DMS79 treated with DMSO at 0.1 percent for 48 hours (cell line): Measurements from ENCODE around the gene MMP25.
A peak's percentile ranks its signal among the peaks of the same experiment; 100 is the strongest.
"Not testable (repeated sequence)": the region's sequence is repeated elsewhere in the genome, so short reads cannot be mapped to it uniquely, and the experiment has no call there.

ENCODE experiments used
- DNase-seq: peaks from one replicate; lab custom pipeline; 2025; lab: John Stamatoyannopoulos, UW

MMP25 gene

DNA sequence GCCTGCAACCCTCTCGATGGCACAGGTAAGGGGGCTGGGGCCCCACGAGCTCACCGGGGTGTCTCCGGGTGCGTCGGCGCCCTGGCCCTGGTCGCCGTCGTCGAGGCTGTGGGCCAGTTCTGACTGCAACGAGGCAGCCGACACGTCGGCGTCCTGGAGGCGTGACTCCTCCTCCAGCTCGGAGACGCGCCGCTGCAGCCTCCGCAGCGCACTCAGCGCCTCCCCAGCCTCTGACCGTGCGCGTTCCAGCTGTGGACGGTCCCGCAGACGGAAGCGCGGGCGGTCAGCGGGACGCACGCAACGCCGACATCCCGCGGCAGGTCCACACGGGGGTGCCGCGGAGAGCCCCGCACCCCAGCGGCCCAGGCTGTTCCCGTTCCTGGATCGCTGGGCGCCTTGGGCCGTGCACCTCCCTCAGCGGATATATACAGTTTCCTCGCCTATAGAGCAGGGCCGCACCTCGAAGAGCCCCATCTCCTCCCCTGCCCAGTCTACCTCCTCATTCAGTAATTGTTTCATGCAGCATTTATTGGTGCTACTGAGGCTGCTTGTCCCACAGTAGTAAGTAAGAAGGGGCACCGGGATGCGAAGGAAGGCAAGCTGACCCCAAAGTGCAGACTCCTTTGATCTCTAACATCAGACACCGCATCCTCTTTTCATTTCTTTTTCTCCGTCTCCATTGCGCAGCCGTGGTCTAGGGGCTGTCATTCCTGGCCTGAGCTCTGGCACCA is 16.7 kb upstream of the MMP25 start:
- DNase-seq: no peak

DNA sequence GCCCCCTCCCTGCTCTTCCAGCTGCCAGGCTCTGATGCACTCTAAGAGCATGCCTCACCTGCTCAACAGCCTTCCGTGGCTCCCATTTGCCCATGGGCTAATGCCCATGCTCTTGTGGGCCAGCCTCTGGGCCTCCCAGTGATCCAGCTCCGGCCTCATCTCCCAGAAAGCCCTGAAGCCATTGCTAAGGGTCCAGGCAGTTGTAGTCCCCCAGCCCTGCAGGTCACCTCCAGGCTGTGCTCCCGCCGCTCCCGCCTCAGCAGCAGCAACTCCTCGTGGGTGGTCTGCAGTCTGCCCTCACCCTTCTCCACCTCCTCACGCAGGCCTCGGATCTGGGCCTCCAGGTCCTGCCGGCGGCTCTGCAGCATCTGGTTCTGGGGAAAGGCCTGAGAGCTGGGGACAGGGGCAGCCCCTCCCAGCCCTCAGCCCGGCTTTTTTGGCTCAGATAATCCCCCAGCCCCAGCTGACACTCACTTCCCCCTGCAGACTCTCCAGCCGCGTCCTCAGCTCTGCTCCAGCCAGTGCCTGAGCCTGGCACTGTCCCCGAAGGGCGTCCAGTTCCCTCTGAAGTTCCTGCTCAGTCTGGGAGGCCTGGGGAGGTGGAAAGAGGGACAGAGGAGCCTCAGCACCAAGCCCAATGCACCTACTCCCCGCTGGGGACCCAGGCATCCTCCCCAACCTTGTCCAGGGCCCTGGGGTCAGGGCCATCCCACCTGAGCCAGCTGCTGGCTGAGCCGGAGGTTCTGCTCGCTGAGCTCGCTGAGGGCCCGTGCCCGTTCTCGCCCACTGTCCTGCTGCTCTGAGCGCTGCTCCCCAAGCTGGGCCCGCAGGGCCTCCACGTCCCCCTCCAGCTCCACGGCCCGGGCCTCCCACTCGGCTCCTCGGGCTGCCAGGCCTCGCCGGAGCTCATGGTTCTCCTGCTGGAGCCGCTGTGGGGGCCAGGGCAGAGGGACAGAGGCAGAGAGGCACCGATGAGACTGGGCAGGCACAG is 15.8 kb upstream of the MMP25 start:
- no peak for DNase-seq

DNA sequence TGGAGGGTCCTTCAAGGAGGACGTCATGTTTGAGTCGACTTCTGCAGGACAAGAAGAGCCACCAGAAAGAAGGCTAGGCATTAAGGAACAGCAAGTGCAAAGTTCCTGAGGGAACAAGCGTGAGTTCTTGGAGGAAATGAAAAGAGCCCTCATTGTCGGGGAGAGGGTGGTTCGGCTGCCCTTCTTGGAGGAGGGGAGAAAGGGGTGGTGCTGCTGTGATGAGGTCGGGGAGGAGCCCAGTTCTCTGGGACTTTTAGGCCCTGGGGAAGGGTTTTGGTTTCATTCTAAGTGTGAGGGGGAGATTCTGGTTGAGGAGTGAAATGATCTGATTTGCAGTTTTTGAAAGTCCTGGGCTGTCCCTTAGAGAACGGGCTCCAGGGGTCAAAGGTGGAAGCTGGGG is 13.7 kb upstream of the MMP25 start:
- DNase-seq: no peak

DNA sequence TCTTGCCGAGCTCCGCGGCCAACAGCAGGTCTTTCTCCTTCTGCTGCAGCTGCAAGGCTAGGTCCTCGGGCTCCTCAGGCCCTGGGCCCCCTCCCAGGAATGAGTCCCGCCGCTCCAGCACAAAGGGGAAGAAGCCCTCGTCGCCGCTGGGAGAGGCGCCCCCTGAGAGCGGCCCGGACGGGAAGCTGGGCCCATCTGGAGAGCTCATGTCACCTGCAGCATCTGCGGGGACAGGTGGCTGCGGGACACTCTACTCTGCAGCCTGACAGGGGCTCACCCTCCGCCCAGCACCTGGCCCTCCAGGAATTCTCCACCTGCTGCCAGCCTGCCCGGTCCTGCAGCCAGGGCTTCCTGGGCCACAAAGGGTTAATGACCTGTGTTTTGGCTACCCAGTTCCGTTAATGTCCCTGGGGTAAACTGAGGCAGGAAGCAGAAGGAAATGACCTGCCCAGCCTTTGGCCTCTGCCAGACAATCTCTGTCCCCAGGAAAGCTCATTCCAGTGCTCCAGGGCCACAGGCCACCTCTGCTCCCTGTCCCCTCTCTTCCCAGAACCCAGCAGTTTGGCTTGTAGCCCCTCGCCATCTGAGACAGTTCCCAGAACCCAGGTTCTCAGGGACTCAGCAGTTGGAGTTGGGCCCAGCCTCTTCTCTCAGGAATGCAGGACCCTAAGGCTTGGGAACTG is 10.9 kb upstream of the MMP25 start:
- DNase-seq: no peak

DNA sequence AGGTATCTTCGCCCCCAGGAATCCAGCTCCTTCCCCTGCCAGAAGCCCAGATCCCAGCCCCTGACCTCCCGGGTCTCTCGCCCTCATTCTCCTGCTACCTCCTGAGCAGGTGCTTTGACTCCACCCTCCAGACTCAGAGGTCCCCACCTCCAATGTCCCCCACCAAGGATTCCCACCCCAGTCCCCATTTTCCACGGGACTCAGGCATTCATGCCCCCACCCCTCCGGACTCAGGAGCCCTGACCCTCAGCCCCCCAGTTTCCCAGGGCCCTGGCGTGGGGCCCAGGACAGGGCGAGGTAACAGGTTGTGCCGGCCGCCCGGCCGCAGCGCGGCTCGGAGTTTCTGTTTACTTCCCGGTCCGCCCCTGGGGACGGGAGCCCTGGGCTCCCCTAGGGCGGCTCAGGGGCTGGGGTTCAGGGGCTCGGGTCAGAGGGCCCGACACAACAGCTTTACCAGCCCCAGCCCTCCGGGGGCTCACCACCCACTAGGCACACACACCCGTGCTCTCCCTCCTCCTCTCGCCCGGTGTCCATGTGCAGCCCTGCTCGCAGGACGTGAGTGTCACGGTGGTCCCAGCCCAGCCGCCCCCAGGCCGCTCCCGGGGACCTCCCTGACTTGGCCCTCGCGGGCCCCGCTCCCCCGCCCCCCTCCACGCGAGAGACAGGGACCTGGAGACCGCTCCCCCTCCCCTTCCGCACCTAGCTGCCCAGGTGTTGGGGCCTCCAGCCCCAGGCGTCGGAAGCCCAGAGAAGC is 10.2 kb upstream of the MMP25 start:
- no peak for DNase-seq

DNA sequence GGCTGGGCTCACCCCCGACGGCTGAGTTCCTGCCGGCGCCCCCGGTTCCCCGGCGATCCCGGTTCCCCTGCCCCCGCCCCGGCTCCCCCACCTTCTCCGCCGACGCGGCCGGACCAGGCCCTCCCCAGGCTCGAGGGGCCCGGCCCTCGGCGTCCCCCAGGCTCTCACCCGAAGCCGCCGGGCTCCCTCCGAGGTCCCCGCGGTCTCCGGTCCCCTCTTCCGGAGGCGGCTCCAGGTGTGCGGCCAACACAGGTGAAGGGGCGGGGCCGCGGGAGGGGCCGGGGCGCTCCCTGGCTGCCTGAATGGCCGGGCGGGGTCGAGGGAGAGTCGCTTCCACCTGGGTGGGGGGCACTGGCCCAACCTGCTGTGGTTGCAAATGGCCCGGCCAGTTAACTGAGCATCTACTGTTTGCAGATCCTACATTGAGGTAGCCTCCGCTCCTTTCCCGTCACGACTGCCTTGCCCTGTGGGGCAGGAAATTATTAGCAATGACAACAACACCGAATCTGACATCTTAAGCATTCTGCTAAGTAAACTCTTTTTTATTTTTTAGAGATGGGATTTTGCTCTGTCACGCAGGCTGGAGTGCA is 9.5 kb upstream of the MMP25 start, which contains the start of gene BICDL2:
Gene BICDL2 (minus strand): TSS at position 219 of the 590 bp plus-strand sequence. CDS start 1,448 bp downstream, outside the sequence.
- no peak for DNase-seq

DNA sequence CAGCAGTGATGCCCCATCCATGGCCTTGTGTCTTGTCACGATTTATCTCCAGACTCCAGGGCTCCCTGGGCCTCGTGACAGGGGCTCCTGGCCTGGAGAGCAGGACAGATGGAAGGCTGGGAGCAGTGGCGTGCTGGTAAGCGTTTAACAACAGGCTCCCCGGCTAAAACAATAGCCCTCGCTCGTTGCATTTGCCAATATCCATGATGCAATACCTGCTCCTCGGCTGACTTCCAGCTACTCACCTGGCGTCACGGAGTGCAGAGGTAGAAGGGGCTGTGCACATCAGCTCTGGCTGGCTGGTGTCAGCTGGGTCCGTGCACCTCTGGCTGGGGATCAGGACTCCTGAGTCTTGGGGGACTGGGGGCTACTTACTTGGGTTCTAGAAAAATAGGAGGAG is 8.1 kb upstream of the MMP25 start:
- peak; percentile 60 for DNase-seq

DNA sequence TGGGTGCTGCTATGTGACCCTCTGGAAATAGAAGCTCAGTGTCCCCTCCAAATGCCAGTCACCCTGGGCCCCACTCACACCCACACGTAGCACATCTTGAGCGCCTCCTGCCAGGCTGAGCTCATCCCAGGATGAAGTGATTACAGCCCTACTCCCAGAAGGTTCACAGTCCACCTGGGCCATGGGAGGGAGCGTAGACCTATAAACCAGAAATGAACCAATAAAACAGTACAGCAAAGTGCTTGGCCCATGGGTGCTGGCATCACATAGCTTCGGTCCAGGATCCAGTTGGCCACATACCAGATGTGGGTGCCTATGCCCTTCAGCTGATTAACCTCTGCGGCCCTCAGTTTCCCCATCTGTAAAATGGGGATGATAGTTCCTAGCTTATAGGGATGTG is 7.5 kb upstream of the MMP25 start:
- no peak for DNase-seq

DNA sequence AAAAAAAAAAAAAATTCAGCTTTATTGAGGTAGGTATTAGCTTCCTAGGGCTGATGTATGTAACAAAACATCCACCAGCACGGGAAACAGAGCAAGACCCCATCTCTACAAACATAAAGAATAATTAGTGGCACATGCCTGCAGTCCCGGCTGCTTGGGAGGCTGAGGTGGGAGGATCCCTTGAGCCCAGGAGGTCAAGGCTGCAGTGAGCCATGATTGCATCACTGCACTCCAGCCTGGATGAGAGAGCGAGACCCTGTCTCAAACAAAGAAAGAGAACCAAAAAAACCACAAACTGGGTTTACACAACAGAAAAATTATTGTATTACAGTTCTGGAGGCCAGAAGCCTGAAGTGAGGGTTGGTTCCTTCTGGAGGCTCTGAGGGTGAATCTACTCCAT is 4.0 kb upstream of the MMP25 start:
- no peak for DNase-seq

DNA sequence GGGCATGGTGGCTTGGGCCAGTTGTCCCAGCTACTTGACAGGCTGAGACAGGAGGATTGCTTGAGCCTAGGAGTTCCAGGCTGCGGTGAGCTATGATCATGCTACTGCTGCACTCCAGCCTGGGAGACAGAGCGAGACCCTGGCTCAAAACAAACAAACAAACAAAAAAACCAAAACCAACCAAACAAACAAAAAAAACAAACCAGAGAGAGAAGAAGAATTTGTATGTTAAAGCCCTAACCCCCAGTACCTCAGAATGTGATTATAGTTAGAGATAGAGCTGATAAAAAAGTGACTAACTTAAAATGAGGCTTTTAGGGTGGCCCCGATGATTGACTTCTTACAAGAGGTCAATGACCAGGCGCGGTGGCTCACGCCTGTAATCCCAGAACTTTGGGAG is 1.7 kb upstream of the MMP25 start:
- DNase-seq: no peak

DNA sequence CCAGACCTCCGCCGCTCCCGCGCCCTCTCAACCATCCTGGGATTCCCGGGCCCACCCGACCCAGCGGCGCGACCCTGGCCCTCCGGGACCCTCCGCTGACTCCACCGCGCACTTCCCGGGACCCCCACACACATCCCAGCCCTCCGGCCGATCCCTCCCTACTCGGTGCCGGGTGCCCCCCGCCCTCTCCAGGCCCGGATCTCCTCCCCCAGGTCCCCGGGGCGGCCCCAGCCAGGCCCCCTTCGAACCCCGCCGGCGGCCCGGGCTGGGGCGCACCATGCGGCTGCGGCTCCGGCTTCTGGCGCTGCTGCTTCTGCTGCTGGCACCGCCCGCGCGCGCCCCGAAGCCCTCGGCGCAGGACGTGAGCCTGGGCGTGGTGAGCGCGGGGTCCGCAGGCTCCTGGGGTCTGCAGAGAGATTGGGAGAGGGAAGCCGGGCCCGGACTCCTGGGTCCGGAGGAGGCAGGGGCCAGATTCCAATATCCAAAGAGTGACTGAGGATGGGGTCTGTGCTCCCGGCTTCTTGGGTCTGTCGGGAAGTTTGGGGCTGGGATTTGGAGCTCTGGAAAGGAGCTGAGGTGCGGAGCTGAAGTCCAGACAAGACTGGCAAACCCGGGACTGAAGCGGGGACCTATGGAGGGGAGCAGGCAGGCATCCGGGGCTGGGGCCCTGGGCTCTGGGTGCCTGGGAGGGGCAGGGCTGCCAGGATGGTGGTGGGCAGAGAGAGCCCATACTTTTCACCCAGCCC is 453 bp downstream of the MMP25 start:
- DNase-seq: no peak

DNA sequence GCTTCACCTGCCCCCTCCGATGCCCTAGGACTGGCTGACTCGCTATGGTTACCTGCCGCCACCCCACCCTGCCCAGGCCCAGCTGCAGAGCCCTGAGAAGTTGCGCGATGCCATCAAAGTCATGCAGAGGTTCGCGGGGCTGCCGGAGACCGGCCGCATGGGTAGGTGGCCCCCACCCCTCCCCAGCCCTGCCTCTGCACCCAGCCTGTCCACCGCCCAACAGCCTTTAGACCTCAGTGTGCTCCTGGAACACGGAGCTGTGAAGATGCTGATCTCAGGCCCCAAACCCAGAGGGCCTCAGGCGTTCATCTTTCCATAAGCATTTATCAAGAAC is 993 bp downstream of the MMP25 start:
- no peak for DNase-seq

DNA sequence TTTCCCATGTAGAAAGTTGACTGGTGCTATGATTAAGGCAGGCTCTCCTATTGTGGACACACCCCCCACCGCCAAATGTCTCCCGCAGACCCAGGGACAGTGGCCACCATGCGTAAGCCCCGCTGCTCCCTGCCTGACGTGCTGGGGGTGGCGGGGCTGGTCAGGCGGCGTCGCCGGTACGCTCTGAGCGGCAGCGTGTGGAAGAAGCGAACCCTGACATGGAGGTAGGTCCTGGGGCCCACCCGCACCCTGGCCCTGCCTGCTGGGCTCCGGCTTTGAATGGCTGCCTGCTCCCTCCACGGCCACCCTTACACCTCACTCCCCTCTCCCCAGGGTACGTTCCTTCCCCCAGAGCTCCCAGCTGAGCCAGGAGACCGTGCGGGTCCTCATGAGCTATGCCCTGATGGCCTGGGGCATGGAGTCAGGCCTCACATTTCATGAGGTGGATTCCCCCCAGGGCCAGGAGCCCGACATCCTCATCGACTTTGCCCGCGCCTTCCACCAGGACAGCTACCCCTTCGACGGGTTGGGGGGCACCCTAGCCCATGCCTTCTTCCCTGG is 3.6 kb downstream of the MMP25 start:
- DNase-seq: no peak

DNA sequence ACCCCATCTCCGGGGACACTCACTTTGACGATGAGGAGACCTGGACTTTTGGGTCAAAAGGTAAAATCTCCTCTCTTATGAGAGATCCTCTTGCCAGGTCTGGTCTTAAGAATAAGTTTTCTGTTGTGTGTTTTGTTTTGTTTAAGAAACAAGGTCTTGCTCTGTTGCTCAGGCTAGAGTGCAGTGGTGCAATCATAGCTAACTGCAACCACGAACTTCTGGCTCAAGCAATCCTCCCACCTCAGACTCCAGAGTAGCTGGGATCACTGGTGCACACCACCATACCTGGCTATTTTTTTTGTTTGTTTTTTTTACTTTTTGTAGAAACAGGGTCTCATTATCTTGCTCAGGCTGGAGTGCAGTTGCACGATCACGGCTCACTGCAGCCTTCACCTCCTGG is 4.1 kb downstream of the MMP25 start:
- DNase-seq: no peak

DNA sequence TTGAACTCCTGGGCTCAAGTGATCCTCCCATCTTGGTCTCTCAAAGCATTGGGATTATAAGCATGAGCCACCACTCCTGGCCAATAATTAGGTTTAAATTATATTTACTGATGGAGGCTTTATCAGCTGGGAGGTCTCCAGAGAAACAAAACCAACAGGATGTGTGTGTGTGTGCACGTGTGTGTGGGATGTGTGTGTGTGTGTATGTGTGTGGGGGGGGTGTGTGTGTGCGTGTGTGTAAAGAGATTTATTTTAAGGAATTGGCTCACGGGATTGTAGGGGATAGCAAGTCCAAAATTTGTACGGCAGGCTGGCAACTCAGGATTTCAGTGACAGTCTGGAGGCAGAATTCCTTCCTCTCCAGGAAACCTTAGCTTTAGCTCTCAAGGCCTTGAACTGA is 4.6 kb downstream of the MMP25 start:
- DNase-seq: no peak

DNA sequence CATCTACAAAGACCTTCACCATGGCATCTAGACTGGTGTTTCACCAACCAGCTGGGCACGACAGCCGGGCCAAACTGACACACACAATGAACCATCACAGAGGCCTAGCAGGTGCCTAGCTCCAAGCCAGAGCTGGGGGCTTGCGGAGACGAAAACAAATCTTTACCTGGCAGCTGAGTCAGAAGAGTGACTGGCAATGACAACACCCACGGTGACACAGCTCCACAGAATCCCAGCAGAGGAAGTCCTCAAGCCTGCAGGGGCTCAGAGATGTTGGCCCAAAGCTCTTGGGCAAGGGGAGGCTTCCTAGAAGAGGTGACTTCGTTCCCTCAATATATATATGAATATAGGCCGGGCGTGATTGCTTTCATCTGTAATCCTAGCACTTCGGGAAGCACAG is 5.1 kb downstream of the MMP25 start:
- no peak for DNase-seq

DNA sequence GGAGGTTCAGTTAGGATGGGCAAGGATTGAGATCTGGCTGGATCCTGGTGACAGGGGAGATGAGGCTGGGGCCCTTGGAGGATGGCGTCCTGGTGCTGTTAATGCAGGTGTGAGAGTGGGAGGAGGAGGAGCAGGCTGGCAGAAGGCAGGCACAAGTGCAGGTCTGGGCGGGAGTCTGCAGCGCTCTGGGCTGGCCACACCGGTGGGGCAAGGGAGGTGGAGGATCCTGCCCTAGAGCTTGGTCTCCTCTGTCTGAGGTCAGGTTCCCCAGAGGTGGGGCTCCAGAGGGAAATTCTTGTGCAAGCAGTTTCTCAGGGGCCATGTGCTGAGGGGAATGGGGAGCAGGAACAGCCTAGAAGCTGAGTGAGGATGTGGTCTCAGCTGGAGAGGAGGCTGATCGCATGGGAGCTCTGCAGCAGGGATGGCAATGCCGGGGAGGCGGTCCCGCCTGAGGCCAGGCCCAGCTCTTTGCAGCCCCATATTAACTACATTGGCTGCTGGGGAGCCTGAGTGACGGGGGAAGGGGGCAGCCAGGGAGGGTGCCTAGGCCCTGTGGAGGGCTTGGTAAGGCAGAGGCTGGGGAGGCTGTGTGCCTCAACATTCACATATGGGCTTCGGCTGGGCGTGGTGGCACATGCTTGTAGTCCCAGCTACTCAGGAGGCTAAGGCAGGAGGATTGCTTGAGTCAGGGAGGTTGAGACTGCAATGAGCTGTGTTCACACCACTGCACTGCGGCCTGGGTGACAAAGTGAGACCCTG is 6.4 kb downstream of the MMP25 start:
- not testable (repeated sequence) for DNase-seq

DNA sequence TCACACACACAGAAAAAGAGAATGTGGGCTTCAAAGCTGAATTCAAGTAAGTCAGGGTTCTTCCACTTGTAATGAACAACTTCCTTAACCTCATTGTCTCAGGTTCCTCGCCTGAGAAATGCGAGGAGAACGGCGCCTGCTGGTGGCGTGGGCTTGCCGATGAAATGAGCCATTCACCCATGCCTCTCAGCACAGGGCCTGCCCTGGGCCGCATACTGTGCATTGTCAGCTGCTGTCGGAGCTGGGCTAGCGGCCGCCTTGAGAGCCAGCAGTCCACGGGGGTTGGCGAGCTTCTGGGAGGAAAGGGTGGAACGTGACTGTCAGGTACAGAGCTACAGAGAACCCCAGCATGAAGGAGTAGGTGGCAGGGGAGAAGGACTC is 7.0 kb downstream of the MMP25 start:
- not testable (repeated sequence) for DNase-seq

DNA sequence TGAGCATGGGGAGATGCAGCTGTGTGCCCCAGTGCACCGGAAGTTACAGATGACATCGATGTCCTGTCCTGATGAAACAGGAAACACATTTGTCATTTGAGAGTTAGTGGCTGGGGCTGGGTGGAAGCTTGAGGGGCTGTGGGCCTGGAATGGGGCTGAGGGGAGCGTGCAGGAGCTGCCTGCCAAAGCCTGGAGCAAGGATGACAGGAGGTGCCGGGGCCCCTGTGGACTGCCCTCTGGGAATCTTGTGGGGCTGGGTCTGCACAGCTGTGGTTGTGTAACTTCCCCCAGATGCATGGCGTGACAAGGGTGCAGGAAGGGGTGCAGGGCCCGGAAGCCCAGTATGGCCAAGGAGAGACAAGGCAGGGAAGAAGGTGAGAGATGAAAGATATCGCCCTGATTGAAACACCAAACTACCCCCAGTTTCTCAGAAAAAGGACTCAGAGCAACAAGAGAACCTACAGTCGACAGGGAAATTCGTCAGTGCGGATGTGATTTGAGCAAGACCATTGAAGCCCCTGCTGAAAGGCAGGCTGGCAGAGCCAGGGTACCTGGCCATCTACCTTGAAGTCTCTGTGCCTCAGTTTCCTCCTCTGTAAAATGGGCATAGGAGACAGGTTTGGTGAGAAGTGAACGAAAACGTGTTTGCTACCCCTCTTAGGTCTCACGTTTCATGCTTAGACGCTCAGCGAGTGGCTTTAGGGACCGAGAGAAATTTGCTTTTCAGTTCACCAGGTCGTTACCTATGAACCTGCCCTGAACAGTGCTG is 8.8 kb downstream of the MMP25 start:
- no peak for DNase-seq
